GM04504 (cell line): ENCODE results near the gene FHOD3.

ENCODE experiments used
- DNase-seq: peaks from one replicate; pipeline ENCODE4 v3.0.0-alpha.2; 2012; ENCODE audit warnings: low read depth

The FHOD3 gene

DNA sequence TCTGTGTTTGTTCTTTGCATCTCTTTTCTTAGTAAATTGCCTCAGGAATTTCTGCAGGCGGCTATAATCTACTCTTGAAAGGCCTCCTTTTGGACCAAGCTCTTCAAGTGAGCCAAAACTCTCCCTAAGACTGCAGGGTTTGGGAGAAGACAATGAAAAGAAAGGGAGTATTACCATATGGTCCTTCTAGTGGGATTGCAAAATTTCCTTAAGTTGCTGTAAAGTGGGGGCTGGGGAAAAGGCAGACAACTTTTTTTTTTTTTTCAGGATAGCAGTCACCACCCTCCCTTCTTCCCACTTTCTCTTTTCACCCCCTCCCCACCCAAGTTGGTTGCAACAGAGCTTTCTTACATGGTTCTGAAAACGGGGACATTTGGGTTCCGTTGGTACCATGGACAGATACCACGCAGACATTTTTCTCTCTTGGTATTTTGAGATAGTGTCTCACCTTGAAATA lies 183.7 kb downstream of the FHOD3 start:
- DNase-seq = no peak

DNA sequence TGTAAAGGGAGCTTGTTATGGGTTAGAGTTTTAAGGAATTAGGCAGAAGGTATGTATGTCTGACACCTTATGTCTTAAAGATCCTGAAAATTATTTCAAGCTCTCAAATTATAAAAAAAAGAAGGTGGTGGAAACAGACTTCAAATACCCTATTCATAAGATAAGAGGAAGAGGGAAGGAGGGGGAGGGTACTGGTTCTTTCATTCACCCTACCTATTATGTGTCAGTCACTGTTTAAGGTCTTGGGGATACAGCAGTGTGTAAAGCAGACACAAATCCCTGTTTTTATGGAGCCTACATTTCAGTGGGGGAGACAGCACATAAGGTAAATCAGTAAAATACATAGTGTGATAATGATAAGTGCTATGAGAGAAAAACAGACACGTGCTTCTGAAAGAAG lies 184.4 kb downstream of the FHOD3 start:
- DNase-seq = no peak

DNA sequence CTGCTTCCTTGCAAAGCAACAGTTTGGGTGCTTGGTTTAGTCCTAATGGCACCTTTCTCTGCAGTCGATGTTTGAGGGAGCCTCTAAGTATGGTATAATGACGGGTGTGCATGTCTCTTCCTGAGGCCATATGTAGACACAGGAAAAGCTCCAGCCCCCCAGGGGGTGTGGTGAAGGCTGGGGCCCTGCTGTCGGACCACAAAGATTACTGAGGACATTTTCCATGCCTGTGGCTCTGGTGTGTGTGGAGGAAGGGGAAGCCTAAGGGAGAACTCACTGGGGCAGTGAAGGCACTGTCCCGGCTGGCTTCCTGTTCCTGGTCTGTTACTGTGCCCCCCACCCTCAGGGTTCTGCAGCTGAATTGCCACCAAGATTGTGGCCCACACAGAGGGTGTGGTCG lies 187.1 kb downstream of the FHOD3 start:
- no peak for DNase-seq

DNA sequence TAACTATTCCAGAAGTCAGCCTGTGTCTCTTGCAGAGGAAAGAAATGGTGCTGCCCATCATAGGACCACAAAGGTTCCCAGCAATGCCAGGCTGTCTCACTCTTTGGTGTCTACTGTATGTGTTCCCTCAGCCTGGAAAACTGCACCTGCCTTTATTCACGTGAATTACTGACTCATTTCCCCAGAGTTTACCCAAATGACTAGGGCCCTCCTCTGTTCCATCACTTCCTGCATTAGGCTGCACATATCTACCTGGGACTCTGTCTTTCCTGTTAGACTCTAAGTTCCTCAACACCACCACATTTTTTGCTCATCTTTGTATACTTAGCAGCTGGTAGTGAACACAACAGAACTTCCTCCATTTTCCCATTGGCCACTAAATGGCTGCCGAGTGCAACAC lies 188.3 kb downstream of the FHOD3 start:
- no peak for DNase-seq

DNA sequence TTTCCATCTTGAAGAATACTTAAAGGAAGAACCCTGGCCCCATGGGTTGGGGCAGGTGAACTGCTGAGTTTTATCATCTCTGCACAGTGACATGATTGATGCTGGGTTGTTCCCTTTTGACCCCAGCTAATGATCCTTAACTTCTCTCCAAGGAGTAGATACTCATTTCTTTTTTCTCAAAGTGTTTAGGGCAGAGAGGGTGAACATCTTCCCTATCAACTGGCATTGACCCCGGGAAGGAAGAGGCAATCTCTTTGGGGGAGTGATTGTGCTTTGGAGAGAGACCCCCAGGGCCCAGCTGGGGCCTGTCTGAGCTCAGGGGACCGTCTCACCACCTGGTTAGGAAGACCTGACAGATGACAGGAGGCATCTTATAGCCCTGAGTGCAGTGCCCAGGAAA lies 190.6 kb downstream of the FHOD3 start:
- DNase-seq = no peak

DNA sequence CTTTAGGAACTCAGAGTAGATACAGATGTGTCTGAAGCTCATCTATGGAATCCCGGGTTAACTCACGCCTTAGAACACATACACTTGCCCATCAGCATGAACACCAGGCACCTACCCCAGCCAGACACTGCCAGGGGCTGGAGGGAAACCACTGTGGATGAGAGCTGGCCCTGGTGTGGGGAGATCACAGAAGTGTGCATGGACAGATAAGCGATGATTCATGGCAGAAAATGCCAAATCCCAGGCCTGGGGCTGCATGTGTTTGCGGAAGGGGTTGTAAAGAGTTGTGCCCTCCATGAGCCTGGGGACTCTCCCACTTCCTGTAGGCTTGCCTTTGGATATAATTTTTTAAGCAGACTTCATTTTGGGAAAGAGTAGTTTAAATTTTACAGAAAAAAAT lies 193.4 kb downstream of the FHOD3 start:
- no peak for DNase-seq

DNA sequence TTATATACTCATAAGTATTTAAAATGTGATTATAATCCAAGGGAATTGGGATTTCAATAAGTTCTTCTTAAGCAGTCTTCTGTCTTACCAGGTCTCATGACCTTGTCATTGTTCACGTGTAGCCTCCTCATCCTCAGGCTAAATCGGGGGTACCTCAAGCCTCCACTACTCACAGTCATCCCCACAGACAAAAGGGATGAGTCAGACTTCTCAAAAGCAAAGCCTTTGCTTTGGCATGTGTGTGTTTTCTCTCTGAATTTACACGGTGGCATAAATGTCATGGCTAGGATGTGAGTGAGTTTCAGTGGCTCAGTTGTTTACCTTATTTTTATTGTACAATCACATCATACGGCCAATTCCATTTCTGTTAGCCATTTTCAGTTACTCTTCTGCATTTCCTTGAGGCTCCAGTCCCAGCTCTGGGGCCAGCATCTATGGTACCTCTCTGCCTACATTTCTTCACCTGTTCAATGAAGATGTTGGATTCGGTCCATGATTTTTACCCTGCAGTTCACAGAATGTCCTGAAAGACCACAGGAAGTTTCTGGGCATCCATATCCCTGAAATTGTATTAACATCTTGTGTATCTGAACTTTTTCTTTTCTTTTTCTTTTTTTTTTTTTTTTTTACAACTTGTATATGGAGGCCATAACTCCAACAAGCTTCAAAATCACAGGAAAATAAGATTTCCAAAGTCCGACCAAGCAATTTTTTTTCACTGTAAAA lies 195.3 kb downstream of the FHOD3 start:
- DNase-seq = no peak

DNA sequence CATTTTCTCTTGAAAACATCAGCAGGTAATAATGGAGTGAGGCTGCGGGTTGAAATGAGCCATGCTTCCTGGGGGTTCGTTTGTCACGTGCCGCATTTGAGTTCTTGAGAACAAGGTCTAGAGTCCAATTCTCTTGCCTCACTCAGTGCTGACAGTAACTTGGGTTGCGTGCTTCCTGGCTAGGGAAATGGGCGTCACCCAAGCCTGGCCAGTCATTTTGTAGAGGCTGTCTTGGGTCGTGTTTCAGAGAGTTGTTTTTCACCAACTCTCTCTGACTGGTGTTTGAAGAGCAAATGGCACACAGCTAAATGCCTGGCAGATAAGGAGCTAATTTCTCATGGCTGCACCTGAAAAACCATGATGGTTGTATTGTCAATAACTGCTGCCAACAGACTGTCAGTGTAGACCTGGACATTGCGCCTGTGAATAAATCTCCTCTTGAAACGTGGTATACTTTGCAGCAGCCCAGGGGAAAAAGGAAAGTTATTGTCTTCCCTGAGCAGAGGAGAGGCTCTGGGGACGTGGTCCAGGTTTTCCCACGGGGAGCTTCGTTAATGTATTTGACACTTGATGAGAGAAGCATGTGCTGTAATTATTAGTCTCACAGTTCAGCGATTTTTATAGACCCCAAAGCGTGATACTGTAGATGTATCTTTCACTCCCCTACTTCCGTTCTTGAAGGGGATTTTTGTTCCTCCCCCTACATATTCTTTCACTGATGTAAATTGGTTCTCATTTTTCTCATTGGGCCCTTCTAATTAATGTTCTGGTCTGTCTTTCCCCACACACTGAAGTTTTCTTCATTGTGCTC lies 196.0 kb downstream of the FHOD3 start:
- no peak for DNase-seq

DNA sequence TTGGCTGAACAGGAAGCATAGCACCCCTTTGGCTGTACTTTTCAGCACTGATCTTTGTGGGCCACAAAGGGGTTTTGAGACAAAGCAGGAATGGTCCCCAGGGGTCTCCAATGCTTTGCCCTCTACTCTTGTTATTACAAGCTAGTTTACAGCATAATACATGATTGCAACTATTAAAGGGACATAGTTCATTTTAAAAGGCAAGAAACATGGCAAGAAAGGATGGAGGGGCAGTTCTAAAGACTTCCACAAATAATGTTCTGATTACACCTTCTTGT lies 196.6 kb downstream of the FHOD3 start:
- DNase-seq = no peak

DNA sequence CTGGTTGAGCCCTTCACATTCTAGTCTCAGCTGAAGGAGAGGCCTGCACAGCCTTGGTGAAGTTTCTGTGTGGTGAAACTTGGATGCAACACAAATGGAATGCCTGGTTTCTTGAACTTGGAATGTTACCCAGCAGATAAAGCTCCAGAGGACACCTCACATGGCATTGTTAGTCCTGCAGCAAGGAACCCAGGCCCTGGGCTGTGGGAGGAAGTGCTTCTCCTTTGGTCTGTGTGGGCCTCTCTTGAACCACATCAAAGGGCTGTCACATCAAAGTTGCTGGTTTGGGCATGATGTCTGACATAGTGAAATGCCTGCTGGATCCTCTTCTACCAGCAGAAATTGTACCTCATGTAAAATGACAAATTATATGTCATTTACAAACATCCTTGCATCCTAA lies 198.5 kb downstream of the FHOD3 start:
- DNase-seq = no peak

DNA sequence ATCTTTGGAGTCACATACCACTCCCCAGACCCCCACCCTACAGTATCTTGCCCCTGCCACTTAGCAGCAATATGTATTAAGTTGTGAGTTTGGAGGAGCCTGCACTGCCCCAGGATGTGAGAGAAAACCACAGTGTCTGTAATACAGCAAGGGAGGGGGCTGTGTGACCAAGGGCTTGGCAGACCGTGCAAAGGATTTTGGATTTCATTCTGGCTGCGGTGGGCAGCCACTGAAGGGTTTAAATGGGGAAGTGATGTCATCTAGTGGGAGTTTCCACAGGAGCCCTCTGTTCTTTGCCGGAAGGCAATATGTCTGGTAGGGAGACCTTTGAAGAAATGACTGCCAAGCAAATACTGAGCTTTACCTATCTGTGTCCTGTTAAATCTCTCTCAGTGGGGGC lies 202.4 kb downstream of the FHOD3 start:
- DNase-seq = no peak

DNA sequence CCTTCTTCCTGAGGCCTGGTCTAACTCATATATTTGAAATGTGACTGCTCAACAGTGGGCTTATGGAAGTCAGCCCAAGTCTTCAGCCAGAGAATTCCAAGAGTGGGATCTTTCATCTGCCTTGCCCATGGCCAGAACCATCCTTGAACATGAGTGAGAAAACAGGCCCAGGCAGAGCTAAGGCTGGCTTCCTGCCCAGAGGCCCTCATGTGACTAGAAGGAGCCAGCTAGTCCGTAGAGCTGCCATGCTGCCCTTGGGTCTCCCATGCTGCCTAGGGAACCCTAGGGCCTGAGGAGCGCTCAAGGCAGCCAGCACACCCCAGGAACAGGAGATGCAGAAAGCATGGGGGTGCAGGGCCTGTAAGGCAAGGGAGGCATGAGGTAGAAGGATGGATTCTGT lies 203.6 kb downstream of the FHOD3 start:
- DNase-seq = no peak

DNA sequence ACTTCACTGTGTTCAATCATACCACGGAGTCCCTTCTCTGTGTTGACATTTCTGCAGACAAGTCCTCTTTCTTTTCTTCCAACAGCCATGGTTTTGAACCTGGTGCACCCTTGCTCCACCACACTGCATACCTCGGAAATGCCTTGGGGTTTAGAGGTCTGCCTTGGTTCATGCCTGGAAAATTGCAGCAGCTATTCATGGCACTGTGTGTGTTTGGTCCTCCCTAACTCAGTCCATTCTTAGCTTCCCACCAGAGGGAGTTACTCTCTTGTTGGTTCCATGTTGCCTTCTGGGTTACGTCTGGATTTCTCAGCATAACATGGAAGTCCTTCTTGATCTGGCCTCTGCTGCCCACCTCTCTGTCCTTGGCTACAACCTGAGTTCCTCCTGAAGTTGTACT lies 206.0 kb downstream of the FHOD3 start:
- DNase-seq = no peak

DNA sequence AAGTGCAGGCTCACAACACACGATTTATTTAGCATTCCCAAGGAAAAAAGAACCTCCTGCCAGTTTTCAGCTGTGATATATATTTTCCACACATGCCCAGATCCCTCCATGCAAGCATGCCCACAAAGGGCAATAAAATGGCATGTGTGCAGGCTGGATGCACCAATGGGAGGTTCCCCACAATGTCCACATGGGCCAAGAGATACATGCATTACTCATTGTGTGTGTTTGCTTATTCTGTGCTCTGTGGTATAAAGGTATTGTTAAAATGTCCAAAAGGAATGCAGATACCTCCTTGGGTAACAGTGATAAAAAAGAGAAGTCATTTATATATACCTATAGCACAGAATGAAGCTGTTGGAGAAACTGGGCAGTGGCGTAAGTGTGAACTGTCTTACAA lies 207.4 kb downstream of the FHOD3 start:
- DNase-seq = no peak

DNA sequence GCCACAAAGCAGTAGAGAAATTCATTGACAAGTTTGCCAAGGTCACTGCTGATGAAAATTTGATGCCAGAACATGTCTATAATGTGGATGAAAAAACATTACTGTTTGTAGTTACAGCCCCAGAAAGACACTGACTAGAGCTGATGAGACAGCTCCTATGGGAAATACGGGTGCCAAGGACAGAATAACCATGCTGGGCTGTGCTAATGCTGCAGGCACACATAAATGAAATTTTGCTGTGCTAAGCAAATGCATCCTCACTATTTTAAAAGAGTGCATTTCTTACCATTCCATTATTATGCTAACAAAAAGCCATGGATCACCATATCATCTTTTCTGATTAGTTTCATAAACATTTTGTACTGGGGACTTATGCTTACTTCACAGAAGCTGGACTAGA lies 208.2 kb downstream of the FHOD3 start:
- DNase-seq = no peak

DNA sequence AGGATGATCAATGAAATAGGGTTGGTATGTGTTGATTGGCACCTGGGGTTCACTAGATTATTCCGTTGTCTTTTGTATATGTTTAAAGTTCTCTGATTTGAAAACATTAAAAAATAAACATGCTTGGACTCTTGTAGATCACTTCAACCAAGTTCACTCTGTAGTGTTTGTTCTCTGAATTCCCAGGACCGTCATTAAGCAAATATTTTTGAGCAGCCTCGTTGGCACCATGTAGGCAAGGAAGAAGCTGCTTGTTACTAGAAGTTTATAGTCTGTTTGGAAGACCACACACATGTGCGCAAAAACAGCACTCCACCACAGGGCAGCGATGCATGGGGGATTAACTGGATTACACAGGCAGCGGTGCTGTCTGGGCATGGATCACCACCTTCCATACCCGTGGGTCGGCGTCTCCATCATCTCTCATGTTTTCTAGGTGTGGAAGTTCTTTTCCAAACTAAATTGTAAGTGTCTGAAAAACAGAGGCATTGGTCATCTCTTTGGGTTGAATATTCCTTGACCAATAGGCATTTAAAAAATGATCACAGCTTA lies 212.2 kb downstream of the FHOD3 start:
- no peak for DNase-seq

DNA sequence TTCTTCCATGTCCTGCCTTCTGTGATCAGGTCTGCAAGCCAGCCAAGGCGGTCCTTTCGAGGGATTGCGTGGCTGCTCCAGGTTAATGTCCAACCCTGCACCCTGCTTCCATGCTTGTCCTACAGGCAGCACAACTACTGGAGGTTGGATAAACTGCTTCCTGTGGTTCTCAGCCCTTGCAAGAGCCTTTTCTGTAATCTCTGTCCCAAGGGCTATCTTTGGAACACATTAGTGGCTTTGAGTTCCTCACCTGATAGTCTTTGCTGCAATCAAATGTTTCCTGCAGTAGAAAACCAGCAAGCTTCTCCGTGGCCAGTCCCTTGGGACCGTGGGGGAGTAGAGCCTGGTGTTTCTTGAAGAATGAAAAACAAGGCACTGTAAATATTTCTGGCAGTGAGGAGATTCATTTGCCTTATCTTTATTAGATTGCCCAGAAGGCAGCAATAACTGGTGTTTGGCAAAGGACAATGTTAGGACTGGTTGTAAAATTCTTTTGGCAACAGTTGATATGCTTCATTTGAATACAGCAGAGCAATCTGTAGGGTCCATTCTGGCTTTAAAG lies 214.4 kb downstream of the FHOD3 start:
- DNase-seq = no peak

DNA sequence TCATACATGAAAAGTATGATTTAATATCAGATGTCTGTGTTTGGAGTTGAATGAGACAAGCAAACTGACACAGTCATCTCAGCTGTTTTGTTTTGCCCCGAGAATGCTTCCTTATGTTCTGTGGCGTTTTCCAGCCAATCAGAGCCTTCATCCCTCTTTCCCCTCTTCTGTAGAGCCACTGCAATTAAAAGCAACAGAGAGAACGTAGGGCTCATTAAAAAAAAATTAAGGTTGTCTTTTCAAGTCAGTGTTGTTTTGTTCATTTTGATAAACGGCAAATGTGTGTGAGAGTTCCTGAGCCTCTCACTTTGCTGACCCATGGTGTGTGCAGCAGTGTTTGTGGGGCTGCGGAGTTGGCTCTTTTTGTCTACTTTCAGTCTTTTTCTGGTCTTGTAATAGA lies 216.0 kb downstream of the FHOD3 start:
- DNase-seq = no peak

DNA sequence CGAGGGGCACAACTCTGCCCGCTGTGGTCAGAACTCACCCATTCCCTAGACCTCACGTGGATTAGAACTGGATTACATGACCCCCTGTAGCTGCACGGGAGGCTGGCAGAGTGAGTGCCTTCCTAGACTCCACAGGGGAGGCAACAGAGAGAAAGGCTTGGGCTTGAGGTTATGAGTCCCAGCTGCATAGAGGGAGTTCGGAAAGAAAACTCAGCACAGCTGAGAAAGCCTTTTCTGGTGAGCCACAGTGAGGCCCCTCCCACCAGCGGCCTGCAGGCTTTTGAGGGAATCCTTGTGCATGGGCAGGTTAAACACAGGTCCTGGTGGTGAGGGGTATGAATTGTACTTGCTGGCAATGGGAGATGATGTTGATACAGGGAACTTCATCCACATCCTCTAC lies 217.3 kb downstream of the FHOD3 start:
- DNase-seq = no peak

DNA sequence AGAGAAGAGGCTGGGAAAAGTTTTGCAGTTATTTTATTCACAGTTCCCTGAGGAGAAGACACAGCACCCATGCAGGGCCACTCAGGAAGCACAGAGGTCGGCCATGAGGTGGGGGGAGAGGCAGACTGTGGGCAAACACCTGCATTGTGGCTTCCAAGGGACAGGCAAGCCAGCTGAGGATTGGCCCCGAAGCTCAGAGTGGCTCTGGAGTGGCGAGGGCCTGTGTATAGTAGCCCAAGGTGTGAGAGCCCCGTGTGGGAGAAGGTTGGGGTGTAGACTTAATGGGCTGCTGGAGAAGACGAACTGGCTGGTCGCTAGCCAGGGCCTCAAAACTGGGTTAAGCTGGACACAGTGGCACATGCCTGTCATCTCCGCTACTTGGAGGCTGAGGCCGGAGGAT lies 218.7 kb downstream of the FHOD3 start:
- DNase-seq = no peak

DNA sequence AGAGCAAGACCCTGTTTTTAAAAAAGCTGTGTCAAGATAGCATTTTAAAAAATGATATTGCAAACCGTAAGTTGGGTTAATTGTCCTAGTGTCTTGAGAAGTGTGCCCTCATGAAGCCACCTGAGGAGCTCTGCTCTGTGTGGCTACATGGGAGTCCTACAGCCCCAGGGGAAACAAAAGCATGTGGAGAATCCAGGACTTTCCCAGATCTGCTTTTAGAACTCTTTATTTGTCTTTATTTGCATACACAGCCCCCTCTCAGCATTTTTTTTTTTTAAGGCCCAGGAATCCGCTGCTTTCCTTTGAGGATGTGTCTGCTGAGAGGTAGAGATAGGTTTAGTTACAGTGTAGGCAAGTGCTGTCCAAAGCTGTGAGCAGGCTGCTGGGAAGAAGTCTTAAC lies 219.2 kb downstream of the FHOD3 start:
- no peak for DNase-seq

DNA sequence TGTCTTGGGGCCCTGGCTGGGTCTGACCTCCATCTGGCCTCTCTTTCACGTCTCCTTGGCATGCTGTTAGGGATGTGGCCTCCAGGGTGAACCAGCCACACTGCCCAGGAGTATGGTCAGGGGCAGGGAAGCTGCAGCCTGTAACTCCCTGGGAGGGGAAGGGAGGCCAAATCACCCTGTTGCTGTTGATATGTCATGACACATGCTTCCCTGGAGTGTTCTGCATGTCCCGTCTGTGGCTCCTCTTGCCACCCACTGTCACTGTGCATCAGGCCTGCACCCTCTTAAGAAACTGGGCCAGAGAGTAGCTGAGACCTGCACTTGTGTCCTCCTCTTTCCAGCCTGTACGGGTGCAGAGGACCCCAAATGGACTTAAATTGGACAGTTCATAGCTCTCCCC lies 221.3 kb downstream of the FHOD3 start:
- DNase-seq = no peak

DNA sequence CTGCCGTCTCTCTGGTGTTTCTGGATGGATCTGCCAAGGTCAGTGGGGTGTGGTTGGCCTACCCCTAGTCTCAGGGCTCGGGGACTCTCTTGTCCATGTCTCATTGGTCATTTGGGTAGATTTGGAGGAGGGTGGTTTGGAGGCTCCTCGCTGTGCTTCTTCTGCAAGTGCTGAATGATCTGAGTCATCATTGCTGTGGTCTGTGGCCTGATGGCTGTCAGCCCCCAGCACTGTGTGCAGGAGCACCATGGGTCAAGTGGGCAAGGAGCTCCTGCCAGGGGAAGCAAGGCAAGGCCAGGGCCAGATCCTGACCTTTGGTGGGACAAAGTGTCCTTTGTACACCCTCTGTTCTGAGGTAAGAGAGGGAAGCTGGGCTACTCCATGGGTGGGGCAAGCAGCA lies 221.8 kb downstream of the FHOD3 start:
- DNase-seq = no peak
